ENCODE results near the gene LPAR4. TPM values are rescaled to one million over a fixed set of nuclear protein-coding genes. Genes with fewer than 3 reads are reported as not detected.
"Not testable (repeated sequence)": the region's sequence is repeated elsewhere in the genome, so short reads cannot be mapped to it uniquely, and the experiment has no call there.

LPAR4 gene
- total and polyA plus RNA-seq, 4 donors = 0.18 to 0.93 (median 0.43) TPM

GRCh38 chrX:78801522-78801921, 54.0 kb downstream of the LPAR4 start:
- no peak for ATAC-seq (ENCODE audit: low FRiP score)
- WGBS, 2 donors = 70 to 86% methylated on average over 2 of the region's 2 CpGs
- intact Hi-C loops (cut with DNase I) = no loop called here

GRCh38 chrX:78802526-78802925, 55.0 kb downstream of the LPAR4 start:
- 62 to 78% methylated on average over 3 of the region's 3 CpGs for WGBS, 2 donors
- H3K27ac ChIP-seq (ENCODE audit: low read depth in 1 of 2, low read length in 2 of 2); ATAC-seq (ENCODE audit: low FRiP score); H3K4me1 ChIP-seq (ENCODE audit: control insufficient read depth in 1 of 2, insufficient read depth in 2 of 2, low read length in 2 of 2); H3K27me3 ChIP-seq (ENCODE audit: control insufficient read depth in 1 of 2, insufficient read depth in 2 of 2, low read length in 1 of 2); intact Hi-C loops (cut with DNase I); H3K4me3 ChIP-seq (ENCODE audit: low read length in 2 of 2); DNase-seq; H3K9me3 ChIP-seq (ENCODE audit: control insufficient read depth, low read length); H3K36me3 ChIP-seq (ENCODE audit: control insufficient read depth in 1 of 2, insufficient read depth in 2 of 2, low read length in 1 of 2): not testable (repeated sequence)

More at GRCh38 chrX:78801522-78801921, 54.0 kb downstream of the LPAR4 start:
- H3K36me3 ChIP-seq (ENCODE audit: control insufficient read depth in 1 of 2, insufficient read depth in 2 of 2, low read length in 1 of 2) = no peaks in the 10 kb centered on the region
- no peak for DNase-seq
- H3K9me3 ChIP-seq (ENCODE audit: control insufficient read depth, low read length) = no peaks in the 10 kb centered on the region
- no peak overlapping the region for H3K27ac ChIP-seq (ENCODE audit: low read depth in 1 of 2, low read length in 2 of 2)
- H3K4me3 ChIP-seq (ENCODE audit: low read length in 2 of 2) = no peak overlapping the region
- no peaks in the 10 kb centered on the region for H3K27me3 ChIP-seq (ENCODE audit: control insufficient read depth in 1 of 2, insufficient read depth in 2 of 2, low read length in 1 of 2)
- H3K4me1 ChIP-seq (ENCODE audit: control insufficient read depth in 1 of 2, insufficient read depth in 2 of 2, low read length in 2 of 2) = no peaks in the 10 kb centered on the region

Other genes starting within 250 kb of the LPAR4 start
- 1 to 10 TPM in 1 of 2 donors, under 1 TPM in 1; 0.87 to 6.9 TPM for gene RTL3, start 88.4 kb upstream of the LPAR4 start, total RNA-seq
- under 1 TPM; 0.38 to 0.63 TPM for gene RTL3, start 88.4 kb upstream of the LPAR4 start, polyA plus RNA-seq
- gene P2RY10, start 197.7 kb downstream of the LPAR4 start, total RNA-seq = 1 to 10 TPM in 1 of 2 donors, under 1 TPM in 1; 0.75 to 1.1 TPM
- gene P2RY10, start 197.7 kb downstream of the LPAR4 start, polyA plus RNA-seq = not detected